Lower lobe of right lung (tissue), 2 donors: Measurements from ENCODE around the gene ACTN1. TPM values are rescaled to one million over a fixed set of nuclear protein-coding genes. Genes with fewer than 3 reads are reported as not detected.

Experiments
- ATAC-seq, 2 donors: fragments of 200-7000 bp; cut with Tn5 transposase; one replicate each; pipeline ENCODE4 v1.9.1; 2020 to 2022; ENCODE audit warnings: mild to moderate bottlenecking in 2 of 2, moderate library complexity in 2 of 2
- DNase-seq: peaks from one replicate; pipeline ENCODE4 v3.0.0-alpha.2; 2020
- H3K27ac ChIP-seq: fragments of 200-600 bp; one replicate; pipeline ENCODE4 v1.8.0; 2022
- H3K27me3 ChIP-seq: fragments of 200-600 bp; one replicate; pipeline ENCODE4 v1.8.0; 2022; ENCODE audit warnings: low read depth
- H3K36me3 ChIP-seq: fragments of 200-600 bp; one replicate; pipeline ENCODE4 v1.8.0; 2022; ENCODE audit warnings: mild to moderate bottlenecking
- H3K4me1 ChIP-seq: fragments of 200-600 bp; one replicate; pipeline ENCODE4 v1.8.0; 2022
- H3K4me3 ChIP-seq: fragments of 200-600 bp; one replicate; pipeline ENCODE4 v1.8.0; 2022; ENCODE audit warnings: mild to moderate bottlenecking
- H3K9me3 ChIP-seq: fragments of 200-600 bp; one replicate; pipeline ENCODE4 v1.8.0; 2022
- intact Hi-C: fragments of 100-400 bp; cut with DNase I; formaldehyde crosslinking; loops from one replicate; pipeline ENCODE4 v1.11.0; 2022
- total RNA-seq: library from RNA; stranded (reverse); fragmentation: NEBNext Ultra II Directional; extraction: Animal tissue kit (Norgen Biotek cat#: 25700); gene quantifications from one replicate; pipeline ENCODE4 v1.2.1, GENCODE V29; 2021
- TF ChIP-seq, protein P1 (sequence below): fragments of 200-600 bp; IDR thresholded peaks from one replicate; pipeline ENCODE4 v1.8.0; 2022; ENCODE audit warnings: antibody characterized with exemption, mild to moderate bottlenecking
- donor health status: DM: no; HTN: yes; CAD: no; lungs with severe emphysema.

ACTN1 gene
- total RNA-seq, 1 donor from 2014 or later = 124 TPM

DNA sequence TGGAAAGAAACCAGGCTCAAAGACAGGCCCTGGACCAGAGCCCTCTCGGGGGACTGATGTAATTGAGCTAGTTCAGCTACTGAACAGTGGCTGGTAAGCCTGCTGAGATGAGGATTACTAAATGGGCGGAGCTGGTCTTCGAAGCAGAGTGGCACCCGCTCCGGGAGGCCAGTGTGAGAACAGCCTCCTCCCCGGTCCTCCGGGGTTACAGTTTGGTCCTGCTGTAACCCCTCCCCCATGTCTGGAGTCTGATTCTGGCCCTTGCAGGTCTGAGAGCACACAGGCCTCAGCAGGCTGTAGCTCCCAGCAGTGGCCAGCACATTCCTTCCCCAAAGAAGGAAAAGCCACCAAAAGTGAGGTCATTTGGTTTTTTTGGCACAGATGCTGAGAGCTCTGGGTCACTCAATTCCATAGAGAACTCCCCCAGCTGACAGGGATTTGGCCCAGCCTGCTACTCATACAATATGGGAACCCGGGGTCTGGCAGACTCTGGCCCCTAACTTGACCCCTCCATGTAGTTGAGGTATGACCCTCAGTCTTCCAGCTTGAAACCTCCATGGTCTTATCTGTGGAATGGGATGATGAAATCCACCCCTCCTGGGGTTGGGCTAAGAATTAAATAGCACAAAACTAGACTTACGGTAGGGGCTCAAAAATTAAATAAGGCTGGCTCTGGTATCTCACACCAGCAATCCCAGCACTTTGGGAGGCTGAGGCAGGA, 39.0 kb downstream of the ACTN1 start:
- ATAC-seq = peak; percentile 48 to 59
- Histone ChIP-seq H3K27ac (peak overlapping the region; percentile 71), H3K36me3 (no peaks in the 10 kb centered on the region), H3K4me3 (no peak overlapping the region), H3K4me1 (peaks cover 77% of the 10 kb centered on the region), H3K27me3 (no peaks in the 10 kb centered on the region), H3K9me3 (no peaks in the 10 kb centered on the region)
- TF ChIP-seq, protein P1, sequence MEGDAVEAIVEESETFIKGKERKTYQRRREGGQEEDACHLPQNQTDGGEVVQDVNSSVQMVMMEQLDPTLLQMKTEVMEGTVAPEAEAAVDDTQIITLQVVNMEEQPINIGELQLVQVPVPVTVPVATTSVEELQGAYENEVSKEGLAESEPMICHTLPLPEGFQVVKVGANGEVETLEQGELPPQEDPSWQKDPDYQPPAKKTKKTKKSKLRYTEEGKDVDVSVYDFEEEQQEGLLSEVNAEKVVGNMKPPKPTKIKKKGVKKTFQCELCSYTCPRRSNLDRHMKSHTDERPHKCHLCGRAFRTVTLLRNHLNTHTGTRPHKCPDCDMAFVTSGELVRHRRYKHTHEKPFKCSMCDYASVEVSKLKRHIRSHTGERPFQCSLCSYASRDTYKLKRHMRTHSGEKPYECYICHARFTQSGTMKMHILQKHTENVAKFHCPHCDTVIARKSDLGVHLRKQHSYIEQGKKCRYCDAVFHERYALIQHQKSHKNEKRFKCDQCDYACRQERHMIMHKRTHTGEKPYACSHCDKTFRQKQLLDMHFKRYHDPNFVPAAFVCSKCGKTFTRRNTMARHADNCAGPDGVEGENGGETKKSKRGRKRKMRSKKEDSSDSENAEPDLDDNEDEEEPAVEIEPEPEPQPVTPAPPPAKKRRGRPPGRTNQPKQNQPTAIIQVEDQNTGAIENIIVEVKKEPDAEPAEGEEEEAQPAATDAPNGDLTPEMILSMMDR = no peak
- DNase-seq = no peak
- intact Hi-C loops = no loop called here

DNA sequence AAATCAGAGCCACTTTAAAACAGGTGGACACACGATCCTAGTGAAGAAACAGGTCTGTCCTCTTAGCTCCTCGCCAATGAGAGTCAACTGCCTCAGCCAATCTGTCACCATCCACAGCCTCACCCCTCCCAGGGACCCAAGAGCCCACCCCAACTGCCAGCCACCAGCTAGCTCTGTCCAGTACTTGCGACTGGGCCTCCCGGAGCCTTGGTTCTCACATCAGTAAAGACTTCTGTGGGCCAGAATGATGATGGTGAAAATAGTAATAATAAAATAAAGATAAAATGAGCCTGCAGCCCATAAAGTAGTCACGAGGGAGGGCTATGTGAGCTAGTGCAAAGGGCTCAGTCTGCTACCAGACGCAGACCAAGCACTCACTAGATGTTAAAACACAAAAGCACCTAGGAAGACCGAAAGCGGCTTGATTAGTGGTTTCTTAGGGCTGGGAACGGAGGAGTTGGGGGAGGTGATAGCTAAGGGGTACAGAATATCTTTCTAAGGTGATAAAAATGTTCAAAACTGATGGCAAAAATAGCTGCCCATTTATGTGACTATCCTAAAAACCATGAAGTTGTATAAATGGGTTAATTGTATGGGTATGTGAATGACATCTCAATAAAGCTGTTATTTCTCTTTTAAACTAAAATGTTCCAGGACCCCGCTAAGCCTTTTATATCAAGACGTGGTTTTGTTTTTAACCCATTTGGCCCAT, 39.8 kb downstream of the ACTN1 start:
- Histone ChIP-seq H3K9me3 (no peaks in the 10 kb centered on the region), H3K27ac (peak overlapping the region; percentile 71), H3K4me3 (no peak overlapping the region), H3K4me1 (peaks cover 76% of the 10 kb centered on the region), H3K36me3 (no peaks in the 10 kb centered on the region), H3K27me3 (no peaks in the 10 kb centered on the region)
- DNase-seq = no peak
- intact Hi-C loops = no loop called here
- no peak for ATAC-seq
- TF ChIP-seq, protein P1 = no peak

DNA sequence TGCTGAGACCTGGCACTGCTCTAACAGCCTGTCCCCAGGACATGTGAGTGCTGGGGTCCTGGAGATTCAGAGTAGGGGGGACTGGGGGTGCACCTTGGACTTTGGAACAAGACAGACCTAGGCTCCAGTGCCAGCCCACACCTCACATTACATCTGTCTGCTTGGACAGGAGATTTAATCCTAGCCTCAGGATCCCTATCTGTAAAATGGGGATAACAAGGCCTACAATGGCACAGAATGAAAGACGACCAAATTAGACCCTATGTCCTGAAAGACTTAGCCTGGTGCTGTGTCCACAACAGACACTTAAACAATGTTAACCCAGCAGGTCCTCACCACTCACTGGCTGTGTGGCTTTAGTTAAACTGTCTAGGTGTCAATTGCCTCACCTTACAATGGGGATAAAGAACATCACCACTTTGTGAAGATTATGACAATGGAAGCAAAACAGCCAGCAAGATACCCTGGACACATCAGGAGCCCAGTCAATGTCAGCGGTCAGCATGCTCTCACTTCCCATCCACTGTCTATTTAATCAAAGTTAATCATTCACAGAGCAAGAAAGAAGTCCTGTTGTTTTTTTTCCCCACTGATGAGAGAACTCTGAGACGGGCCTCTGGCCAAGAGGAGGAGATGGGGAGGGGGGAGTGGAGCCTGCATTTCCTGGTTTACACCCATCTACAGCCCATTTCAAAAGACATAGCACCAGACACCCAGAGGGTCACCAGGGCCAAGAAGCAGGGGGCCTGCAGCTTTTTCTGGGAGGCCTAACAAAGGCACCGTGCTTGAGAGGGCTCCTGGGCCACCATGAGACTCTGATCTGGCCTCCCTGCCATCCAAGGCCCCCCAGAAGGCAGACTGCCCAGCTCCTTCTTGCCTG, 40.6 kb downstream of the ACTN1 start:
- no peaks in the 10 kb centered on the region for H3K9me3 ChIP-seq
- TF ChIP-seq, protein P1 = no peak
- no peak overlapping the region for H3K4me3 ChIP-seq
- H3K27ac ChIP-seq = peak overlapping the region; percentile 71
- H3K36me3 ChIP-seq = no peaks in the 10 kb centered on the region
- no peaks in the 10 kb centered on the region for H3K27me3 ChIP-seq
- ATAC-seq (peak in 1 of 2 donors; percentile 37), DNase-seq (no peak)
- H3K4me1 ChIP-seq = peaks cover 70% of the 10 kb centered on the region
- intact Hi-C loops = no loop called here

DNA sequence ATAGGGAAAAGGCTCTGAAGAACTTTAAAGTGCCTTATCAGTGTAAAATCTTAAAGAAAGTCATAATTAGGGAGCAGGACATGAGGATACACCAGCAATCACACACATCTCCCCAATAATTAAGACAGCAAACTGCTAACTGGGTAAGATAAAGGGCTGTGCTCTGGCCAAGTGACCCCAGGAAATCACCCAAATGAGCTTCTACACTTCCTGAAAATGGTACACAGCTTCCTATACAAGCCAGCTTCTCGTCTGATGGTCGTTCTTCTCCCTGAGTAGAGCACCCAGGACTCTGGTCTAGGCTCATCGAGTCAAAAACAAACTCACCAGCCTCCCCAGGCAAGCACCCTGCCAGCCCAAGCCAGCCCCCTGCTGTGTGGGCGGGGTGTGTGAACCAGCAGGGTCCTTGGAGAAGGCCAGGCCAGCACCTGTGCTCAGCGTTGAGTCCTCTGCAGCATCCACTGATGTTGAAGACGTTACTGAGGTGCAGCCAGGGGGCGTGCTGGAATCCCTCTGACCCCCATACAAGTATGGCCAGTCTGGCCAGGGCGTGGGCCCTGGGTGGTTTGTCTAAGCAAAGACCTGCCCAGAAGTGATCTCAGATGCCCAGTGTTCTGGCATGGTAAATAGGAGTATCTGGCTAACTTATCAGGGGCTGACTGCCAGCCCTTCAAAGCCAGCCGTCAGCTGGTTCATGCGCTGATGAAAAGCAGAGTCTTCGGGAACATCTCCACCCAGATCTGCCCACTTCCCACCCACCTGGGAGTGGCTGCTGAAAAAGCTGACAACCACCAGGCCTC, 41.4 kb downstream of the ACTN1 start:
- Histone ChIP-seq H3K4me3 (no peak overlapping the region), H3K4me1 (peaks cover 69% of the 10 kb centered on the region), H3K27ac (peak overlapping the region; percentile 71), H3K27me3 (no peaks in the 10 kb centered on the region), H3K36me3 (no peaks in the 10 kb centered on the region), H3K9me3 (no peaks in the 10 kb centered on the region)
- no peak for DNase-seq
- ATAC-seq = peak; percentile 25 to 38
- intact Hi-C loops = no loop called here
- TF ChIP-seq, protein P1 = no peak

DNA sequence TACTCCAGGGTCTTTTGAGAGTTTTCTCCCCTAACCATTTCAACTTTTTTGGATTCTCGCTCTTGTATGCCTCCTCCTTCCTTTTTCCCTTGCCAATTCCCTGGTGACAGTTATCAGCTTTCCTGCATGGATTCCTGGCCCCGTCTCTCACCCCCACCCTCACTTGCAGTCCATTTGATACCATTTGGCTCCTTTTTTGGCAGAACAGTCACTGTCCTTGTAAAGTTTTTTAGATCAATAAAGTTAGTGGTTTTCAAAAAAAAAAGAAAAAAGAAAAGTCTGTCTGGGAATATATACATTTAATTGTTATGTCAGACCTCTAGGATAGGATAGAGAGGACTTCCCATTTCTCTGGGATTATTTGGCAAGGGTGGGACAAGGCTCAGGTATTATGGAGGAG, 42.1 kb downstream of the ACTN1 start:
- Histone ChIP-seq H3K9me3 (no peaks in the 10 kb centered on the region), H3K4me1 (peaks cover 65% of the 10 kb centered on the region), H3K27ac (peak overlapping the region; percentile 71), H3K4me3 (no peak overlapping the region), H3K36me3 (no peaks in the 10 kb centered on the region), H3K27me3 (no peaks in the 10 kb centered on the region)
- TF ChIP-seq, protein P1 = no peak
- DNase-seq = no peak
- no peak for ATAC-seq
- intact Hi-C loops = no loop called here
